GM19372 (cell line): ENCODE measurements around the gene SLC4A7.
"Not testable (repeated sequence)": the region's sequence is repeated elsewhere in the genome, so short reads cannot be mapped to it uniquely, and the experiment has no call there.

Source experiments
- ATAC-seq: cut with Tn5 transposase; IDR thresholded peaks from one replicate; pipeline ENCODE4 v1.9.1; 2021; ENCODE audit warnings: mild to moderate bottlenecking, low read depth, moderate library complexity; ENCODE audit not compliant: unreplicated experiment

Gene SLC4A7

DNA sequence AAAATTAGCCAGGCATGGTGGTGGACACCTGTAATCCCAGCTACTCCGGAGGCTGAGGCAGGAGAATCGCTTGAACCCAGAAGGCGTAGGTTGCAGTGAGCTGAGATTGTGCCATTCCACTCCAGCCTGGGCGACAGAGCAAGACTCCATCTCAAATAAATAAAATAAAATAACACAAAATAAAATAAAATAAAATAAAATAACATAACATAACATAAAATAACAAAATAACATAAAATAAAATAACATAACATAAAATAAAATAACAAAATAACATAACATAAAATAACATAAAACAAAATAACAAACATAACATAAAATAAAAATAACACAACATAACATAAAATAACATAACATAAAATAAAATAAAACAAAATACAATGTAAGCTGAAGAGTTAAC is 45.8 kb downstream of the SLC4A7 start:
- ATAC-seq, result not testable (repeated sequence)

DNA sequence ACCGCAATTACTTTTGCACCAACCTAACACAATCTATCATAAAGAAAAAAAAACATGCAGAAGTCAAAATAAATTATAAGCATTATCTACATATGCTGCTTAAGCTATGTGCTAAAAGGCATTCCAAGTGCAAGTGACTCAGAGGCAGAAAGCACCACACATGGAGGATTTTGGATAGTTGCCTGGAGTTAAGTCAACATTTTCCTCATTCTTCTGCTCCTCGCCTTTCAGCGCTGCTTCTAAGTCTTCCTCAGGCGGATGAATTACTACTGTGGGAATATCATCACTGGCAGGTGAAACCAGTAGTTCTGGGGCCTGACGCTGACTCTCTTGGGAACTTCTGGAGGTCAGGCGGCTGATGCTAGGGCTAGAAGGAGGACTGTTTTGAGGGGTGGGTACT is 53.1 kb downstream of the SLC4A7 start:
- no peak for ATAC-seq

DNA sequence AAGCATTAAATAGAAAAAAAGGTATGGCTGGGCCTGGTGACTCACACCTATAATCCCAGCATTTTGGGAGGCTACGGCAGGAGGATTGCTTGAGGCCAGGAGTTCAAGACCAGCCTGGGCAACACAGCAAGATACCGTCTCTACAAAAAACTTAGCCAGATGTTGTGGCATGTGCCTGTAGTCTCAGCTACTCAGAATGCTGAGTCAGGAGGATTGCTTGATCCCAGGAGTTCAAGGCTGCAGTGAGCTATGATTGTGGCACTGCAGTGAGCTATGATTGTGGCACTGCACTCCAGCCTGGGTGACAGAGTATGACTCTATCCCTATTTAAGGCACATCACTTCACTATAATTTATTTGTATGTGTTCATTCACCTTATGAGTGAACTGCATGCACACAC is 54.3 kb downstream of the SLC4A7 start:
- ATAC-seq, result no peak

DNA sequence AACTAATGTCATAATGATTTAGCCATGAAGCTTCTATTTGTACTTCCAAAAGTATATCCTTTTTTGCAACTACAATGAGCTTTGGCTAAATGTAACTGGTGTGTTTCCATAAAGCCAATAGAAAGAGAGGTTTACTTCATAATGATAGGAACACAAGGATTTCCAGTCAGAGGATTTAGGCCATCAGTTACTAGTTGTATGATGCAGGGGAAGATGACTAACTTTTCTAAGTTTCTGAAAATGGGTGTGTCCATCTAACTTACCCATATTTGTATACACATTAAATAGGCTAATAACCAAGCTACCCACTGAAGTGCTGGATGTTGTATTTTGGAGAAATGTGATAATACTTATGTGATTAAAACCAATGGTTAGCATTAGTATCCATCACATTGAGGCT is 55.7 kb downstream of the SLC4A7 start:
- ATAC-seq, result no peak

GRCh38 chr3:27426926-27427325 is 57.3 kb downstream of the SLC4A7 start:
- no peak for ATAC-seq

DNA sequence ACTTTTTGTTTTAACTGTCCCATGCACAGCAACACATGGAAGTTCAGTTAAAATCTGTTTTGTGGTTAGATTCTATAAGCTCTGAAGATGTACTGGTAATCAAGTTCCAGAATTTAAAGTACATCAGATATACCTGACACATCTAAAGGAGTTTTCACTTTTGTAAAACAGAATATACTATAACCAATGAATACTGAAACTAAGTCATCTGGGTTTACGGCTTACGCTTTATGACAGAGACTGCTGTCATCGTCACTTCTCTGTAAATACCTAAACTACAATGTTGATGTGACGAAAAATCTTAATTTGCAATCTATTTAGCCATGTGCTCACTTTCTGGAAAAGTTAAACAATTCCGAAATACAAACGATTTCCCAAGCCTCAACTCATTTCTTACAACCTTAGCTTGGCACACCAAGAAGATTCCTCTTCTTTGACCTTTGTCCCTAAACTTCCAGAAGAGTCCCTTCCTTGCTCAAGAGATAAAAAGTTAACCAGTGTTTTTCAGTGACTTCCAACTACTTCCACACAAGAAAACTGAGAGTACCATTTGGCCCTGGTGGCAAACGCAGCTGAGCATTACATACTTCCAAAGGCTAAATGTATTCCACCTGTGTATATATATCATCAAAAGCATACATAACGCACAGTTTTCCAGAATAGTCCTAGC is 58.2 kb downstream of the SLC4A7 start:
- ATAC-seq, result no peak

- not testable (repeated sequence) for ATAC-seq
Observed at GRCh38 chr3:27424812-27425521, 59.2 kb downstream of the SLC4A7 start.

DNA sequence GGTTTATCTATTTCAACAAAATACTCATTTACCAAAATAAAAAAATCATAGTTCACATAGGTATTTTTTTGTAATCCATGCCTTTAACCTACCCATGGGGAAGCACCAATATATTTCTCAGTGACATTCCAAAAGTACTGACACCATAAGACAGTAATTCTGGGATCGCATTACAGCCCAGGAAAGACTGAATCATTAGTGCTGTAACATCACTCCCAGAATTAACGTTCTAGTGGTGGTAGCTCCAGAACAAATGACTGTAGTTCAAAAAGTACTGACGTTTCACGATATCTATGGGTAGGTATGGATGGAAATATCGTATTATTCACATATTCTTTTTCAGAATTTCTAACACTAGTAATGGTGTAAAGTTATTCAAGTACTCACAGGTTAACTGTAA is 60.7 kb downstream of the SLC4A7 start:
- no peak for ATAC-seq

GRCh38 chr3:27422617-27423016 is 61.6 kb downstream of the SLC4A7 start:
- no peak for ATAC-seq

DNA sequence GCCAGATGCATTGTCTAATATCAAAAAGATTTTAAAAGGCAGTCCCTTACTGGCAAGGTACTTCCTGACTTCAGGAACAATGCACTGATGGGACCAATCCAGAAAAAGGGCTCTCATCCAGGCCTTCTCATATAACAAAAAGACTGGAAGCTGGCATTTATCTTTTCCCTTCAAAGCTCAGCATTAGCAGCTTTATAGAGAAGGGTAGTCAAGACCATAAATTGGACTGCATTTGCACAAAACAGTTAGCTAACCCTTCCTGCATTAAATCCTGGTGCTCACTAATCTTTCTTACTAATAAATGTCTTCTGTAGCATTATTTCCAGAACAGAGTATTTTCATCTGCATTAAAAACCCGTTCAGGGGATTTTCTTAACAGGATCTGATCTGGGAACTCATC is 69.0 kb downstream of the SLC4A7 start:
- ATAC-seq, result no peak

DNA sequence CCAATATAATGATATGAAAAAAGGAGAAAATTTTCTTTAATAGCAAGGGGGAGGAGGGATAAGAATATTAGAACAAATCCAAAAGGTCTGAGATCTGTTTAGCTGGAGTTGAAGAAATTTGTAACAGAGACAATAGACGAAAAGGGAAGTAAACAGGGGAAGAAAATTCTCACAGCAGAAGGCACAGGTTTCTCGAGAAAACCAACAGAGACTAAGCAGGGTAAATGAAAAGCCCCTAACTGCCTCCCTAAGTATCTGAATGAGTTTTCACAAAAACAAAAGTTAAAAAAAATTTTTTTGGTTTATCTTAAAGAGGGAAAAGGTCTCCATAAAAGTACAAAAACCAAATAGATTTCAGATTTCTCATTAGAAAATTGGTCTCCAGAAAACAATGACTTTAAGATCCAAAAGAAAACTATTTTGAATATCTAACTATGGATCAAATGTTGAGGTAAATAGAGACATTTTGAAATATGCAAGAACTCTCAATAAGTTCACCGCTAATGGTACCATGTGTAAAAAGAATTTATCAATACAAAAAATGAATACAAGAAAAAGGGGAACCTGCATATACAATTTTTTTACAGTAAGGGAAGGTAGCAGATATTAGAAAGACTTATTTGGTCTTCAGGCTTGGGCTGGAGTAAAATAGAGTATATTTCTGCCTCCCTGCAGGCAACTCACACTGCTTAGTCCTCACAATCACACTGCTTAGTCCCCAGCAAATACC is 91.1 kb downstream of the SLC4A7 start:
- peak; percentile 78 for ATAC-seq

DNA sequence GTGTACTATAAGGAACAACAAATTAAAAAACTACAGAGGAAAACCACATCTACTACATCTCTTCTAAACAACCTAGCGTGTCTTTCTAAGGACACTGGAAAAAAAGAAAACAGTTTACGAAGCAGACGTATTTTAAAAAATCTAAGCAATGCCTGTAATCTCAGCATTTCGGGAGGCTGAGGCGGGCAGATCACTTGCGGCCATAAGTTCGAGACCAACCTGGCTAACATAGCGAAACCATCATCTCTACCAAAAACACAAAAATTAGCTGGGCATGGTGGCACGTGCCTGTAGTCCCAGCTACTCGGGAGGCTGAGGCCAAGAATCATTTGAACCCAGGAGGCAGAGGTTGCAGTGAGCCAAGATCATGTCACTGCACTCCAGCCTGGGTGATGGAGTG is 91.8 kb downstream of the SLC4A7 start:
- not testable (repeated sequence) for ATAC-seq

- ATAC-seq, result no peak
Observed at GRCh38 chr3:27391796-27392195, 92.4 kb downstream of the SLC4A7 start.

- no peak for ATAC-seq
Observed at GRCh38 chr3:27387625-27388024, 96.6 kb downstream of the SLC4A7 start.

DNA sequence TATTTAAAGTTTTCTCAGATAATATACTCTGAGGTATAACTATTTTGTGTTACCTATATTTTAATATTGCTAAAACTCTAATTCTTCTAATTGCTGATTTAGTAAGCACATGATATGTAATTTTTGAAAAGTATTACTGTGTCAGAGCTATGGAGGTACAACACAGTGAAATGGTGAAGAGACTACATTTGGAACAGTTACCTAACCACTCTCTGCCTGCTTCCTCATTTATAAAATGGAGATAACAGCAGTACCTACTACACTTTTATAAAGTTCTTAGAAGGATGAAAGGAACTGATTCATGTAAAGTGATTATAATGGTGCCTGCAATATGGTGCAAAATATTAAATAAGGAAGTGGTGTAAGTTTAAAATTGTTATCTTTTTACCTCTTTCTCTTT is 98.7 kb downstream of the SLC4A7 start:
- peak; percentile 63 for ATAC-seq

- ATAC-seq, result no peak
Observed at GRCh38 chr3:27384191-27384590, 100.0 kb downstream of the SLC4A7 start.

GRCh38 chr3:27380433-27381357 is 103.5 kb downstream of the SLC4A7 start:
- no peak for ATAC-seq

DNA sequence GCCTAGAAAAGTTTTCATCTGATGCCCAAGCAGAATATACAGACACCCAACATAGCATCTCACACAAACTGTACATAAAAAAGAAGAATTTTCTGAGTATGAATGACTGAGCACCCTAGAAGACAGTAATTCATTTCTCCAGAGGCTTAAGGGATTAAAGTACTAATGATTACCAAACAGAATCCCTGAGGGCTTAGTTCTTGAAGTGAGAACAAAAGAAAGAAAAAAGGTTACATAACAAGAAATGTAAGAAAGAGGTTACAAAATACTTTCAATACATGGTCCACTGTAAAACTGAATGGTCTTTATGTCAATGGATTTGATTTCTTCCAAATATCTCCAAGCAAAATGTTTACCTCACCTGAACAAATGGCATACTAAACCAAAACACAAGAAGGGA is 105.9 kb downstream of the SLC4A7 start:
- no peak for ATAC-seq

DNA sequence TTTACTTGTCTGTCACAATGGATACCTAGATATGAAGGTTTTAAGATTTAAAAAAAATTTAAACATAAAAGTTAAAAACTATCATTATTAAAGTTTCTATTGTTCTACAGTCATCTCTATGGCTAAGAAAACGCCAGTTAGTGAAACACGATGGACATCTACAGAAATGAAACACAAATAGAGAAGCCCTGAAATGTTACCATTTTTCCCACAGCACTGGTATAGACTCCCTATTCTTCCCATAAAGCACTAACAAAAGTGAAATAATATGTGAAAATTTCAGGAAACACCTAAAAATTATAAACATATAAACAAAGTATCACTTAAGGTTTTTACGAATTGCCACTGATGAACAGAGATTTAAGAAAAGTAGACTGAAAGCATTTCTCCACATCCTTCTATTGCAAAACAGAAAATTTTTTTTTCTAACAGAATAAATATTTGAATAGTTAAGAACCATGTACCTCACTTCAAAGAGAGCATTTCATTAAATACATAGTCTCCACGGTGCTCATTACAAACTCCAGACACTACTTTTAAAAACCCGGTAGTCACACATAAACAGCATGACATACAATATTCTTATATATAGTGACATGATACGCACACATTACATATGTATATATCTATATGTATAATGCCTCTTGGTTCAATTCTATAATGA is 107.9 kb downstream of the SLC4A7 start:
- ATAC-seq, result no peak
